Measurements from ENCODE around the gene KLHL40.

Gene KLHL40

GRCh38 chr3:42703695-42704025 is 18.3 kb downstream of the KLHL40 start:
- no peak for DNase-seq (ENCODE audit: low spot score)

- DNase-seq (ENCODE audit: low spot score) = no peak
Measured at GRCh38 chr3:42704136-42704841, 19.0 kb downstream of the KLHL40 start.

DNA sequence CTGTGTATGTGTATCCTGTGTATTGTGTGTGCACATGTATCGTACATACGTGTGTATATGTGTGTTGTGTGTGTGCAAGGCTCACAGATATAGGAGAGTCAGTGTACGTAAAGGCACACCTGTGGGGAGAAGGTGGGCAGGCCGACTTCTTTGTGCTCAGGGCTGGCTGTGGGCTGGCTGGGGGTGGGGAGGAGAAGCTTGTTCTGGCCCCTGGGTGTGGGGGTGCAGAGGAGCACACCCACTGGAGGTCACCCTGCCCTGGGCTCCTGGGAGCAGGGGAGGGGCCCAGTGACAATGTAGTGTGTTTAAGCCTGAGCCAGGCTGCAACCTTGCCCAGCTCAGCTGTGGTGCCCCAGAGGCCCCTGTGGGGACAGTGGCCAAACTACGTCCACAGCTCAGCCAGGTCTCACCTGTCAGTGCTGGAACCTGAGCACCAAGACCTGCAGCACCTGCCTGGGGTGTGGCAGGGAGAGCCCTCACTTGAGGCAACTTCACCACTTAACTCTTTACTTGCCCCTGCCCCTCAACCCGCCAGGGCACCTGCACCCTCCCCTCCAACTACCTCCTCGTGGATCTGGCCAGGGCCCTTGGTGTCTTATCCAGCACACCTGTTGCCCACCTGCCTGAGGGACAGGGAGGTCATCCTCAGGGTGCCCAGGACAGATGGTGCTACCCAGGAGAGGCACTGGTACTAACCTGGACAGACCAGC is 19.9 kb downstream of the KLHL40 start:
- no peak for DNase-seq (ENCODE audit: low spot score)

DNA sequence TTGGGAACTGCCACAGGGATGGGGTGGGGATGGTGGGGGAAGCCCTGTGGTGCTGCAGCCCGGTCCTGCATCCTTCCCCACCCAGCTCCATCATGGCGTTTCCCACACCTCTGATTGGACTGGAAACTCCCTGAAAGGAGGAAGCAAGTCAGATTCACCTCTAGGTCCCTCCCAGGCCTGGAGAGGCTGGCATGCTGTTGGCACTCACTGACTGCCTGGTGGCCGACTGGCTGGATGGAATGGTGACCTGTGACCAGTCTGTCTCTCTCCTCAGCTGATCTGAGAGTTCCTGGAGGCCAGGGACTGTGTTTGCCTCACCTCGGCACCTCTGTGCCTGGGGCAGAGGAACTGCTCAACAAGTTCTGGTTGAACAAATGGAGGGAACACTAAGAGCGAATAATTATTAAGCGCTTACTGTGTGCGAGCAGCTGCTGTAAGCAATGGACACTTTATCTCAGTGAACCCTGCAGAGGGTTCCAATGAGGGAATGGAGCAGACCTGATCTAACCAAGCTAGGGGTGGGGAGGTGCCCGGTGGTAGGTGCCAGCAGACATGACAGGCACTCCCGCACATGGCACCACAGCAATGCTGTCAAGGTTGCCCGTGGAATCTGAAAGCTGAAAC is 20.7 kb downstream of the KLHL40 start:
- no peak for DNase-seq (ENCODE audit: low spot score)

DNA sequence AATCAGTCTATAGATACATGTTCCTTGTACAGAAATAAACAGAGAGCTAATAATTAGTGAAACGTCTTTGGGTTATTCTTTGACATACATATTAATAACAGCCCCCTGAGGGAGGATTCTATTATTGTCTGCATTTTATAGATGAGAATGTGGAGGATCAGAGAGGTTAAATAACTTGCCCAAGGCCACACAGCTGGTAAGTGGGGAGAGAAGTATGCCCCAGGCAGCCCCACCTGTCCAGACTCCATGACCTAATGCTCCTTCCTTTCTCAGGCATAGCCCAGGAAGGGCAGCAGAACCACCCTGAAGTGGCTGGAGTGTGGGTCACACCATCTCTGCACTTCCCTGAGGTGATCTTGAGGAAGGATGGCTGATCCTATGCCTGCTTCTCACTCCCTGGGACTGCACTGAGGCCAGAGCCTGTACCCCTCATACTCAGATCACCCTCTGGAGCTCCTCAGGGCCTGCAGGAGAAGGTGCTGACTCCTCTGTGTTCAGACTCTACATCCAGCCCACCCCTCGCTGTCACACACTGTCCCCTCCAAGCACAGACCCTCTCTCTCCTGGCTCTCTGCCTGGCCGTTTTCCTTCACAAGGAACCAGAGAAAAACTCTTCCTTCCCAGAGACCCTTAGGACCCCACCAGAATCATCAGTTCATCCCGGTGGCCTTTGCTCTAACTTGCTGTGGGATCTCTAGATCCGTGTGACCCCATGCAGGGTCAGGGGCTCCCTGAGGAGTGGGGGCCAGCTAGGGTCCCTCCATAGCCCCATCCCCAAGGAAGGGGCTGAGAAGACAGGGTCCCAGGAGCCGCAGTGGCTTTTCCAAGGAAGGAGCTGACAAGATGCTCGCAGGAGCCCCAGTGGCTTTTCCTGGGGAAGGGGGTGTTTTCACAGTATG is 21.6 kb downstream of the KLHL40 start:
- no peak for DNase-seq (ENCODE audit: low spot score)

GRCh38 chr3:42707620-42708355 is 22.5 kb downstream of the KLHL40 start:
- no peak for DNase-seq (ENCODE audit: low spot score)

DNA sequence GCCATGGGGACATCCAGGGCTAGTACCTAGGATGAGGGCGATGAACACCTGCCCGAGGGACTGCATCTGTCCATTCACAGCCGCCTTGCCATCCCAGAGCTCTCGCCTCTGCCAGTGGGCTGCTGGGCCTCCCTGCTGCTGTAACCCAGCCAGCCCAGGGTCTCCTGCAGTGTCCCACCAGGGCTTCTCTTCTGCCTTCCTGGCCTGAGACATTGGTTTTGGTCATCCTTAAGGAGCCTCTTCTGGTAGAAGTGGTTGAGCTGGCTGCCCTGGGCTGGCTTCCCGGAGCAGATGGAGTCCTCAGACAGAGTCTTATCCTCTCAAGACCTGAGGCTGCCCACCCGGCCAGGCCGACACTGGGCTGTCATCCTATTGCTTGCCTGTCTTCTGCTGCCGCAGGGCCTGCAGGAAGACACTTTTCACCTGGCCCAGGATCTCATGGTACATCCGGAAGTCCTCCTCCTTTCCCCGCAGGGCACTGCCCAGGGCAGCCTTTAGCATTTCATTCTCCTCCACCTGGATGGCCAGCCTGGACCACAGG is 23.3 kb downstream of the KLHL40 start:
- DNase-seq (ENCODE audit: low spot score) = no peak

- no peak for DNase-seq (ENCODE audit: low spot score)
Measured at GRCh38 chr3:42709621-42710020, 24.3 kb downstream of the KLHL40 start.

DNA sequence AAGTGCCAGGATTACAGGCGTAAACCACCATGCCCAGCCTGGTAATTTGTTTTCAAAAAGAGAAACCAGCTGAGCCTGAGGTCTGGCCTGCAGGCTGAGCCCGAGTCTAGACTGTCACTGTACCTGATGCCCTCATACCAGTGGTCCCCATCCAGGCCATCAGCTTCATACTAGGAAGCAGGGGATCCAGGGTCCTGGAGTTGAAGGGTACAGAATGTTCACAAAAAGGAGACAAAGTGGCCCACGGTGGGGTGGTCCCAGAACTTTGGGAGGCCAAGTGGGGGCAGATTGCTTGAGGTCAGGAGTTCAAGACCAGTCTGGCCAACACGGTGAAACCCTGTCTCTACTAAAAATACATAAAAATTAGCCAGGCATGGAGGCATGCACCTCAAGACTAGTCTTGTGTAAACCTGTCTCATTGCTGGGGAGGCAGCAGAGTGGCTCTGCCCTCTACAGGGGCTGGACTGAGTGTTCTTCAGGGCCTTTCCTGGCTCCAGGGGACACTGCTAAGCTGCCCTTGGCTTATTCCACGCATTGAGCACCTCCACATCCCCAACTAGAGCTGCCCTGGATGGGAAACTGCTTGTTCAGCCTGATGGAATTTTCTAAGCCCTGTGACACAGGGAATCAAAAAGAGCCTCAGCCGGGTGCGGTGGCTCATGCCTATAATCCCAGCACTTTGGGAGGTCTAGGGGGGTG is 25.1 kb downstream of the KLHL40 start:
- DNase-seq (ENCODE audit: low spot score) = no peak

DNA sequence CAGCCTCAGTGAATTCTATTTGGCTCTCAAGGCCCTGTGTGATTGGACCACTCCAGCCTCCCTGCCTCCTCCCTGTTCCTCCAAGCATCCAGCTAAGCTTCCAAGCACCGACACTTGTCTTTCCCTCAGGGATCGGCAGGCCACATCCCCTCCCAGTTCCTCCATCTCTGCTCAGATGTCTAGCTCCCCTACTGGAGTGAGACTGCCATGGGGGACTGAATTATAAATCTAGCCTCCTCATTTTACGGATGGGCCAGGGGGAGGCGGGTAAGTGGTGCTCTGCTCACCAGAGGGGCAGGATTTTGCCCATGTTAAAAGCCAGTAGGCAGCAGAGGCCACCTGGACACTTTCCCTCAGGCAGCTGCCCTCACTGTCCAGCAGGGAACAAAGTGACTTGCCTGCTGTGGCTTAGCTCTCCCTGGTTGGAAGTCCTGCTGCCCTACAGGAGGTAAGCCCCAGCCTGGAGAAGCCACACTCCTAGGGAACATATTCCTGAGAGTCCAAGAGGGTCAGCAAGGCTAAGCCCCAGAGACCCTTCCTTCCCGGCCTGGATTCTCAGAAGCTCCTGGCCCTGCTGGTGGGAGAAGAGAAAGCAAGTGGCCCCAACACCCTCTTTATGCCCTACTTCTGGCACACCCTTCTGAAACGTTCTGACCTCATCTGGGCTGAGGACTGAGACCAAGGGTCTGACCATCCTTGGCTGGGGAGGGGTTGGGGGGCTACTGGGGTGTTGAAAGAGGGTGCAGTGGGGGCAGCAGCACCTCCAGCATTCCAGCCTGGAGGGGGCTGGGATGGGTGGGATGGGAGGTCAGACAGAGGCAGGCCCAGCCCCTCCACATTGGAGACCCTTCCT is 26.4 kb downstream of the KLHL40 start:
- no peak for DNase-seq (ENCODE audit: low spot score)

- DNase-seq (ENCODE audit: low spot score) = no peak
Measured at GRCh38 chr3:42712344-42712648, 27.0 kb downstream of the KLHL40 start.

- no peak for DNase-seq (ENCODE audit: low spot score)
Measured at GRCh38 chr3:42712688-42713372, 27.5 kb downstream of the KLHL40 start.

GRCh38 chr3:42713747-42714146 is 28.4 kb downstream of the KLHL40 start:
- no peak for DNase-seq (ENCODE audit: low spot score)

GRCh38 chr3:42714171-42714852 is 29.0 kb downstream of the KLHL40 start:
- no peak for DNase-seq (ENCODE audit: low spot score)

DNA sequence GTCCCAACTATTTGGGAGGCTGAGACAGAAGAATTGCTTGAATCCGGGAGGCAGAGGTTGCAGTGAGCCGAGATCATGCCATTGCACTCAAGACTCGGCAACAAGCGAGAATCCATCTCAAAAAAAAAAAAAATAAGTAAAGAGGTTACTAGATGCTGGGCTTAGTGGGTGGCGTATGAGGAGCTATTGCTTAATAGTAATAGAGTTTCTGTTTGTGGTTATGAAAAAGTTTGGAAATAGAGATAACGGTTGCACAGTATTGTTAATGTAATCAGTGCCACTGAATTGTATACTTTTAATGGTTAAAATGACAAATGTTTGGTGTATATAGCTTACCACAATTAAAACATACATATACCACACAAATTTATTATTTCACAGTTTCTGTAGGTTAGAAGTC is 32.0 kb downstream of the KLHL40 start:
- no peak for DNase-seq (ENCODE audit: low spot score)

DNA sequence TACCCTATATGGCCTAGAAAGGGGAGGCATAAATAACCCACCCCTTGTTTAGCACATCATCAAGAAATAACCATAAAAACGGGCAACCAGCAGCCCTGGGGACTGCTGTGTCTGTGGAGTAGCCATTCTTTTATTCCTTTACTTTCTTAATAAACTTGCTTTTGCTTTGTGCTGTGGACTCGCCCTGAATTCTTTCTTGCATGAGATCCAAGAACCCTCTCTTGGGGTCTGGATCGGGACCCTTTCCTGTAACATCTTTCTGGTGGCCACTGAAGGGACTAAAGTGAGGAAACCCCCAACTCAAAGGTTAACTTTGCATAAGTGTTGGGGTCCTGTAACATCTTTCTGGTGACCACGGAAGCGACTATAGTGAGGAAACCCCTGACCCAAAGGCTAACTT is 33.0 kb downstream of the KLHL40 start:
- no peak for DNase-seq (ENCODE audit: low spot score)

- DNase-seq (ENCODE audit: low spot score) = no peak
Measured at GRCh38 chr3:42719002-42719401, 33.7 kb downstream of the KLHL40 start.

- no peak for DNase-seq (ENCODE audit: low spot score)
Measured at GRCh38 chr3:42720126-42720525, 34.8 kb downstream of the KLHL40 start.

DNA sequence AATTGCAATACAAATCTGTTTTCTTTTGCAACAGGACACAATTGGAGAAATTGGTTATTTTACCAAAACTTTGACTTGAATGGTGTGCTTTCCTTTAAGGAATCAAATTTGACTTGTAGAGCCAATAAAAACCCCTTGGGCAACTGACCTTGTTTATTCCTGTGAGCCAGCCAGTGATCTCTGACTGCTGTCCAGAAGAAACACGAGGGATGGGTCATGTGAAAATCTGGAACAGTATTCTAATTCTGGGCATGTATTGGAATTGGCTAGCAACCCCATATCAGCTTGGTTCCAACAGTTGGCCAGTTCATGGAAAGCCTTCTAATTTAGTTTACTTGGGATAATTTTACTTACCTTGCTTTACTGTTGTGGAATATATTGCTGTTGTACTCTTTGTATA is 36.4 kb downstream of the KLHL40 start:
- DNase-seq (ENCODE audit: low spot score) = no peak

Data from CD4-positive, alpha-beta T cell treated with Interleukin-15 for 4 hours (primary cell).